K562 (cell line): Measurements from ENCODE around the gene CHST8. TPM values are rescaled to one million over a fixed set of nuclear protein-coding genes. Genes with fewer than 3 reads are reported as not detected.

ENCODE experiments used
- ATAC-seq: fragments of 200-7000 bp; cut with Tn5 transposase; 3 replicates; pipeline ENCODE4 v1.9.1; 2020; ENCODE audit warnings: moderate library complexity
- BruUV-seq: library from RNA; stranded (reverse); fragments of 400-500 nt; replicated peaks from 2 replicates; lab custom pipeline; 2021; lab: Mats Ljungman, UMichigan
- CTCF ChIA-PET: fragments of 300-600 bp; formaldehyde crosslinking; extraction: SDS; loops from one replicate; lab custom pipeline; 2021; ENCODE audit warnings: low intra/inter-chr PET ratio; lab: Yijun Ruan, JAX
- POLR2A ChIA-PET: fragments of 300-600, 350-650 bp; sonication (Branson Sonifier 250); formaldehyde crosslinking; extraction: SDS; loops from one replicate; lab custom pipeline; 2021; ENCODE audit warnings: antibody characterized with exemption, inconsistent platforms; lab: Yijun Ruan, JAX
- DNase-seq, 4 experiments: peaks; one replicate each; pipeline versions ENCODE4 v3.0.0 to v3.0.0-alpha.2; 2011 to 2018; ENCODE audit warnings: low spot score in 3 of 4, mixed read lengths in 3 of 4; ENCODE audit errors: extremely low read depth in 1 of 4
- FAIRE-seq: peaks from 2 replicates; lab custom pipeline; 2011; peaks lifted over from hg19 to GRCh38; lab: Jason Lieb, UNC
- H2AFZ ChIP-seq: 2 replicates; pipeline ENCODE4 v1.6.0; 2011; ENCODE audit warnings: low read depth, low read length, control low read depth, inconsistent platforms
- H3K27ac ChIP-seq: fragments of 200-600 bp; 3 replicates; pipeline ENCODE4 v1.8.0; 2011; ENCODE audit warnings: low read depth, mild to moderate bottlenecking, control low read depth, inconsistent platforms, low read length, moderate library complexity, mixed read lengths; ENCODE audit errors: extremely low read depth
- H3K27me3 ChIP-seq, 2 experiments: fragments of 300-600 bp in 1 of 2; 2 replicates in 1 of 2; 3 replicates in 1 of 2; pipeline versions ENCODE4 v1.6.0 to v1.8.0; 2011; ENCODE audit warnings: inconsistent platforms in 2 of 2, low read length in 2 of 2, mild to moderate bottlenecking in 1 of 2, mixed read lengths in 1 of 2, moderate library complexity in 1 of 2; ENCODE audit not compliant: control insufficient read depth in 2 of 2, insufficient read depth in 2 of 2
- H3K36me3 ChIP-seq: fragments of 300-600 bp; 3 replicates; pipeline ENCODE4 v1.8.0; 2011; ENCODE audit warnings: mild to moderate bottlenecking, low read length, inconsistent platforms; ENCODE audit not compliant: control insufficient read depth, insufficient read depth
- H3K4me1 ChIP-seq, 2 experiments: fragments of 200-600 bp in 1 of 2; replicated peaks in 1 of 2; 2 replicates in 1 of 2; 3 replicates in 1 of 2; pipeline versions ENCODE4 v1.5.1 to v1.8.0; 2011; ENCODE audit warnings: inconsistent platforms in 2 of 2, low read length in 2 of 2, mild to moderate bottlenecking in 1 of 2, mixed read lengths in 1 of 2, moderate library complexity in 1 of 2; ENCODE audit not compliant: control insufficient read depth in 2 of 2, insufficient read depth in 2 of 2
- H3K4me2 ChIP-seq: 2 replicates; pipeline ENCODE4 v1.6.1; 2011; ENCODE audit warnings: low read length, control low read depth, inconsistent platforms, mixed read lengths; ENCODE audit not compliant: insufficient read depth
- H3K4me3 ChIP-seq: fragments of 200-600 bp; sonication (generic), shearing (Covaris generic); 2 replicates; pipeline ENCODE4 v1.5.1; 2016; ENCODE audit warnings: control low read depth, inconsistent platforms
- H3K79me2 ChIP-seq: fragments of 200-600 bp; 3 replicates; pipeline ENCODE4 v1.8.0; 2011; ENCODE audit warnings: low read length, inconsistent platforms; ENCODE audit not compliant: control insufficient read depth, insufficient read depth
- H3K9ac ChIP-seq, 2 experiments: 2 replicates each; pipeline versions ENCODE4 v1.6.0 to v1.6.1; 2011; ENCODE audit warnings: low read depth in 2 of 2, low read length in 2 of 2, control low read depth in 1 of 2, inconsistent platforms in 1 of 2, mild to moderate bottlenecking in 1 of 2, mixed read lengths in 1 of 2; ENCODE audit not compliant: insufficient read depth in 1 of 2
- H3K9me1 ChIP-seq: one replicate; pipeline ENCODE4 v1.6.0; 2011; ENCODE audit warnings: inconsistent platforms, mild to moderate bottlenecking, low read length, moderate library complexity; ENCODE audit not compliant: control insufficient read depth, insufficient read depth
- H3K9me3 ChIP-seq: replicated peaks from 2 replicates; pipeline ENCODE4 v1.5.1; 2011; ENCODE audit warnings: low read depth, low read length, inconsistent platforms; ENCODE audit not compliant: control insufficient read depth, insufficient read depth
- H4K20me1 ChIP-seq: replicated peaks from 2 replicates; pipeline ENCODE4 v1.6.1; 2011; ENCODE audit warnings: low read length, inconsistent platforms, mixed read lengths; ENCODE audit not compliant: control insufficient read depth, insufficient read depth
- DACH1 ChIP-seq: fragments of 450-650 bp; IDR thresholded peaks from 2 replicates; pipeline ENCODE4 v1.6.1; 2018; ENCODE audit not compliant: partially characterized antibody
- IRF1 ChIP-seq: sonication (generic); formaldehyde crosslinking; IDR thresholded peaks from 2 replicates; pipeline ENCODE4 v1.8.0; 2022; ENCODE audit warnings: missing genetic modification reagents, mild to moderate bottlenecking, borderline replicate concordance
- L3MBTL2 ChIP-seq: fragments of 450-650 bp; IDR thresholded peaks from 2 replicates; pipeline ENCODE4 v1.6.1; 2016; ENCODE audit warnings: mild to moderate bottlenecking, moderate library complexity
- MAFG ChIP-seq: fragments of 450-650 bp; conservative IDR thresholded peaks from 2 replicates; pipeline ENCODE4 v1.6.1; 2016; ENCODE audit warnings: missing genetic modification characterization, missing compliant biosample characterization
- MTA2 ChIP-seq: fragments of 450-650 bp; IDR thresholded peaks from 2 replicates; pipeline ENCODE4 v1.6.1; 2016; ENCODE audit warnings: low read depth
- NR4A1 ChIP-seq, 2 experiments: fragments of 250-450 bp in 1 of 2; fragments of 450-650 bp in 1 of 2; sonication (Bioruptor Pico) in 1 of 2; IDR thresholded peaks; 2 replicates each; pipeline versions ENCODE4 v1.4.0 to v1.6.1; 2016 to 2020; ENCODE audit warnings: mild to moderate bottlenecking in 2 of 2, missing compliant biosample characterization in 1 of 2, missing genetic modification characterization in 1 of 2, moderate library complexity in 1 of 2
- NRF1 ChIP-seq, 2 experiments: fragments of 450-650 bp; IDR thresholded peaks in 1 of 2; conservative IDR thresholded peaks in 1 of 2; 2 replicates each; pipeline ENCODE4 v1.6.1; 2014; ENCODE audit warnings: mild to moderate bottlenecking in 2 of 2
- PRMT5 ChIP-seq: sonication (generic); formaldehyde crosslinking; IDR thresholded peaks from 2 replicates; pipeline ENCODE4 v1.5.0; 2020; ENCODE audit warnings: missing genetic modification reagents
- ZNF584 ChIP-seq: fragments of 200-800 bp; sonication (Bioruptor generic); IDR thresholded peaks from 2 replicates; pipeline ENCODE4 v1.6.1; 2016; ENCODE audit warnings: low read depth, mild to moderate bottlenecking, missing genetic modification characterization, missing compliant biosample characterization
- WGBS: fragments of 100-300 bp; shearing (Covaris generic); methylation state at CpG from one replicate; pipeline ENCODE4 v1.1.6; 2016; ENCODE audit warnings: low coverage, mixed read lengths; ENCODE audit not compliant: insufficient coverage; ENCODE audit errors: missing lambda C conversion rate; 5-methylcytosine and 5-hydroxymethylcytosine counted together
- in situ Hi-C: fragments of 300-500 bp; cut with MboI; formaldehyde crosslinking; loops from 4 replicates; pipeline ENCODE4 v1.15.0; 2018; ENCODE audit warnings: inconsistent platforms, mixed read lengths
- intact Hi-C: fragments of 100-400 bp; cut with micrococcal nuclease; formaldehyde crosslinking; loops from 2 replicates; pipeline ENCODE4 v1.14.2; 2022
- polyA plus RNA-seq, 8 experiments: library from polyadenylated mRNA; depleted of rRNA in 4 of 8; stranded (reverse) in 5 of 8; unstranded in 3 of 8; fragments of >200 nt; fragmentation: Nextera tagmentation in 2 of 8; fragmentation: Illumina TruSeq in 1 of 8; extraction: Ambion mirVana in 2 of 8; extraction: Trizol in 1 of 8; gene quantifications; 2 replicates each; pipeline versions ENCODE4 v1.2.1 to v1.2.3, GENCODE V29; 2011 to 2014; ENCODE audit warnings: inconsistent platforms in 1 of 8, missing spikeins in 1 of 8
- total RNA-seq, 7 experiments: library from RNA; depleted of rRNA in 6 of 7; stranded (reverse); fragments of >200 nt in 6 of 7; fragmentation: Illumina TruSeq in 2 of 7; extraction: Trizol in 2 of 7; gene quantifications; 2 replicates each; pipeline versions ENCODE4 v1.2.1 to v1.2.3, GENCODE V29; 2011 to 2021; ENCODE audit warnings: low replicate concordance in 1 of 7
- TF ChIP-seq, protein P1 (sequence below): sonication (generic); formaldehyde crosslinking; IDR thresholded peaks from 2 replicates; pipeline ENCODE4 v1.8.0; 2023; ENCODE audit warnings: mild to moderate bottlenecking, missing genetic modification reagents
- TF ChIP-seq, protein P2 (sequence below): fragments of 450-650 bp; IDR thresholded peaks from 2 replicates; pipeline ENCODE4 v1.6.1; 2018; ENCODE audit not compliant: partially characterized antibody

Gene CHST8
- total and polyA plus RNA-seq, 9 of the 15 experiments (the other 6 are each of a cell fraction or from before 2014, with no cell fraction given): 0.11 TPM; not detected in 8

GRCh38 chr19:33819880-33820781, 198.4 kb downstream of the CHST8 start:
- Histone ChIP-seq H3K79me2 (no peaks in the 10 kb centered on the region), H4K20me1 (no peaks in the 10 kb centered on the region), H3K9ac (peak overlapping the region; percentile 48 to 70), H3K27ac (no peak overlapping the region), H3K27me3 (no peaks in the 10 kb centered on the region), H3K9me1 (no peaks in the 10 kb centered on the region), H3K4me1 (peaks cover 13 to 16% of the 10 kb centered on the region in 2 experiments; a peak in 4 of 5 replicates), H3K9me3 (no peaks in the 10 kb centered on the region), H2AFZ (peak overlapping the region; percentile 83), H3K4me3 (peak overlapping the region; percentile 17), H3K36me3 (no peaks in the 10 kb centered on the region), H3K4me2 (peak overlapping the region; percentile 58)
- FAIRE-seq (peak; percentile 70), DNase-seq (peak; percentile 76 to 87 (median 84)), ATAC-seq (peak; percentile 98)
- POLR2A ChIA-PET: no interaction called here
- 16% methylated on average over 56 of the region's 61 CpGs for WGBS
- in situ Hi-C loops: no loop called here
- no TSS peak for BruUV-seq
- CTCF ChIA-PET: no interaction called here
- intact Hi-C loops: no loop called here
- TF ChIP-seq DACH1 (no peak), MAFG (tag) (no peak), PRMT5 (CRISPR knock-in tag) (no peak), IRF1 (CRISPR knock-in tag) (no peak), NRF1 (conservative IDR thresholded peaks at IDR 0.05 in 1 of 2, IDR thresholded peaks at IDR 0.05 in 1 of 2) (peak; percentile 59 to 61), L3MBTL2 (peak; percentile 86), MTA2 (no peak), ZNF584 (CRISPR knock-in tag) (no peak), NR4A1 (CRISPR knock-in tag; IDR thresholded peaks at IDR 0.05) (no peak), NR4A1 (tag; IDR thresholded peaks at IDR 0.05) (no peak)
- TF ChIP-seq, protein P1, sequence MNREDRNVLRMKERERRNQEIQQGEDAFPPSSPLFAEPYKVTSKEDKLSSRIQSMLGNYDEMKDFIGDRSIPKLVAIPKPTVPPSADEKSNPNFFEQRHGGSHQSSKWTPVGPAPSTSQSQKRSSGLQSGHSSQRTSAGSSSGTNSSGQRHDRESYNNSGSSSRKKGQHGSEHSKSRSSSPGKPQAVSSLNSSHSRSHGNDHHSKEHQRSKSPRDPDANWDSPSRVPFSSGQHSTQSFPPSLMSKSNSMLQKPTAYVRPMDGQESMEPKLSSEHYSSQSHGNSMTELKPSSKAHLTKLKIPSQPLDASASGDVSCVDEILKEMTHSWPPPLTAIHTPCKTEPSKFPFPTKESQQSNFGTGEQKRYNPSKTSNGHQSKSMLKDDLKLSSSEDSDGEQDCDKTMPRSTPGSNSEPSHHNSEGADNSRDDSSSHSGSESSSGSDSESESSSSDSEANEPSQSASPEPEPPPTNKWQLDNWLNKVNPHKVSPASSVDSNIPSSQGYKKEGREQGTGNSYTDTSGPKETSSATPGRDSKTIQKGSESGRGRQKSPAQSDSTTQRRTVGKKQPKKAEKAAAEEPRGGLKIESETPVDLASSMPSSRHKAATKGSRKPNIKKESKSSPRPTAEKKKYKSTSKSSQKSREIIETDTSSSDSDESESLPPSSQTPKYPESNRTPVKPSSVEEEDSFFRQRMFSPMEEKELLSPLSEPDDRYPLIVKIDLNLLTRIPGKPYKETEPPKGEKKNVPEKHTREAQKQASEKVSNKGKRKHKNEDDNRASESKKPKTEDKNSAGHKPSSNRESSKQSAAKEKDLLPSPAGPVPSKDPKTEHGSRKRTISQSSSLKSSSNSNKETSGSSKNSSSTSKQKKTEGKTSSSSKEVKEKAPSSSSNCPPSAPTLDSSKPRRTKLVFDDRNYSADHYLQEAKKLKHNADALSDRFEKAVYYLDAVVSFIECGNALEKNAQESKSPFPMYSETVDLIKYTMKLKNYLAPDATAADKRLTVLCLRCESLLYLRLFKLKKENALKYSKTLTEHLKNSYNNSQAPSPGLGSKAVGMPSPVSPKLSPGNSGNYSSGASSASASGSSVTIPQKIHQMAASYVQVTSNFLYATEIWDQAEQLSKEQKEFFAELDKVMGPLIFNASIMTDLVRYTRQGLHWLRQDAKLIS (CRISPR knock-in tag): no peak
- TF ChIP-seq, protein P2, sequence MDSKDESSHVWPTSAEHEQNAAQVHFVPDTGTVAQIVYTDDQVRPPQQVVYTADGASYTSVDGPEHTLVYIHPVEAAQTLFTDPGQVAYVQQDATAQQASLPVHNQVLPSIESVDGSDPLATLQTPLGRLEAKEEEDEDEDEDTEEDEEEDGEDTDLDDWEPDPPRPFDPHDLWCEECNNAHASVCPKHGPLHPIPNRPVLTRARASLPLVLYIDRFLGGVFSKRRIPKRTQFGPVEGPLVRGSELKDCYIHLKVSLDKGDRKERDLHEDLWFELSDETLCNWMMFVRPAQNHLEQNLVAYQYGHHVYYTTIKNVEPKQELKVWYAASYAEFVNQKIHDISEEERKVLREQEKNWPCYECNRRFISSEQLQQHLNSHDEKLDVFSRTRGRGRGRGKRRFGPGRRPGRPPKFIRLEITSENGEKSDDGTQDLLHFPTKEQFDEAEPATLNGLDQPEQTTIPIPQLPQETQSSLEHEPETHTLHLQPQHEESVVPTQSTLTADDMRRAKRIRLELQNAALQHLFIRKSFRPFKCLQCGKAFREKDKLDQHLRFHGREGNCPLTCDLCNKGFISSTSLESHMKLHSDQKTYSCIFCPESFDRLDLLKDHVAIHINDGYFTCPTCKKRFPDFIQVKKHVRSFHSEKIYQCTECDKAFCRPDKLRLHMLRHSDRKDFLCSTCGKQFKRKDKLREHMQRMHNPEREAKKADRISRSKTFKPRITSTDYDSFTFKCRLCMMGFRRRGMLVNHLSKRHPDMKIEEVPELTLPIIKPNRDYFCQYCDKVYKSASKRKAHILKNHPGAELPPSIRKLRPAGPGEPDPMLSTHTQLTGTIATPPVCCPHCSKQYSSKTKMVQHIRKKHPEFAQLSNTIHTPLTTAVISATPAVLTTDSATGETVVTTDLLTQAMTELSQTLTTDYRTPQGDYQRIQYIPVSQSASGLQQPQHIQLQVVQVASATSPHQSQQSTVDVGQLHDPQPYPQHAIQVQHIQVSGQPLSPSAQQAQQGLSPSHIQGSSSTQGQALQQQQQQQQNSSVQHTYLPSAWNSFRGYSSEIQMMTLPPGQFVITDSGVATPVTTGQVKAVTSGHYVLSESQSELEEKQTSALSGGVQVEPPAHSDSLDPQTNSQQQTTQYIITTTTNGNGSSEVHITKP: peak; percentile 67
